DMS53 treated with DMSO at 0.1 percent for 48 hours (cell line): ENCODE results near the gene NPAS1.
A peak's percentile ranks its signal among the peaks of the same experiment; 100 is the strongest.
"Not testable (repeated sequence)": the region's sequence is repeated elsewhere in the genome, so short reads cannot be mapped to it uniquely, and the experiment has no call there.

Experiments used
- DNase-seq: peaks from one replicate; lab custom pipeline; 2025; ENCODE audit not compliant: unreplicated experiment; lab: John Stamatoyannopoulos, UW

The NPAS1 gene

DNA sequence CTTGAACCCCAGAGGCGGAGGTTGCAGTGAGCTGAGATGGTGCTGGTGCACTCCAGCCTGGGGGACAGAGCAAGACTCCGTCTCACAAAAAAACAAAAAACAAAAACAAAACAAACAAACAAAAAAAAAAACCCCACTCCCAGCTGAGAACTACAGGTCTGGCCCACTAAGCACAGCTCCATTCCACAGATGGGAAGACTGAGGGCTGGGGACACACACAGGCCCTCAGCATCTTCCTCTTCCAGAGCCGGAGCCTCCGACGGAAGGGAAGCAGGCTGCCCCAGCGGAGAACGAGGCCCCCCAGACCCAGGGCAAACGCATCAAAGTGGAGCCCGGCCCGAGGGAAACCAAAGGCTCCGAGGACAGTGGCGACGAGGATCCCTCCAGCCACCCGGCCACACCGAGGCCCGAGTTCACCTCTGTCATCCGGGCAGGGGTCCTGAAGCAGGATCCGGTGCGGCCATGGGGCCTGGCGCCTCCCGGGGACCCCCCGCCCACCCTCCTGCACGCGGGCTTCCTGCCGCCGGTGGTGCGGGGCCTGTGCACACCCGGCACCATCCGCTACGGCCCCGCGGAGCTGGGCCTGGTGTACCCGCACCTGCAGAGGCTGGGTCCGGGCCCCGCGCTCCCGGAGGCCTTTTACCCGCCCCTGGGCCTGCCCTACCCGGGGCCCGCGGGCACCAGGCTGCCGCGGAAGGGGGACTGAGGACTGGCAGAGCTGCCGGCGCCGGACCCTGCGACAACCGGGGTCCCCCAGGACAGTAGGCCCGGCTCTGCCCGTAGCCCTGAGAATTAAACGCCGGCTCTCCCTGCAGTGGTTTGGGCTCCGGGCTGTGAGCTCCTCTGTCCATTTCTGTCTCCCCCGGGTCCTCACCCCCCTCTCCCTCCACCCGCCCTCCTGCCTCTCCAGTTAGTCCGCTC, 25.6 kb downstream of the NPAS1 start:
- no peak for DNase-seq

DNA sequence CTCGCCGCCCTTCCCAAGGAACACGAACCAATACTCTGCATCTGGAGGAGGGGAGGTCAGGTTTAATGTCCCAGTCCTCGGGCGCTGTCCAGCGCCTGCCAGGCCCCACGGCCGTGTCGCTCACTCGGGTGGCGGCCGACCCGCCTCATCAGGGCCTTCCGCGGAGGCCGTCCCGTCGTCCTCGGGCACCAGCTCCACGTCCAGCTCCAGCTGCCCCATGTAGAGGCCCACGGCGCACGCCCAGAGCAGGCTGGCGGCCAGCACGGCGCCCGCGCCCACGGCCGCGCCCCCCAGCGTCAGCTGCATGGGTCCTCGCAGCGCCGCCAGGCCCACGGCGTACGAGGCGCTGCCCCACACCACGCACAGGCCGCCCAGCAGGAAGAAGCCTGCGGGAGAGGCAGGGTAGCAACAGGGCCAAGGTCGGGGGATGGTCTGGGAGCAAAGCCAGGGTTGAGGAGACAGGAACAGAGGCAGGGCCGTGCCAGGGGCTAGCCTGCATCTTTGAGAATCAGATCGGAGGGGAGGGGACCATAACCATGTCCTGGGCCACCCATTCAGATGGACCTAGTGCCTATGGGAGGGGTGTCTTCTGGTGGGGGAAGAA, 26.3 kb downstream of the NPAS1 start:
- no peak for DNase-seq

DNA sequence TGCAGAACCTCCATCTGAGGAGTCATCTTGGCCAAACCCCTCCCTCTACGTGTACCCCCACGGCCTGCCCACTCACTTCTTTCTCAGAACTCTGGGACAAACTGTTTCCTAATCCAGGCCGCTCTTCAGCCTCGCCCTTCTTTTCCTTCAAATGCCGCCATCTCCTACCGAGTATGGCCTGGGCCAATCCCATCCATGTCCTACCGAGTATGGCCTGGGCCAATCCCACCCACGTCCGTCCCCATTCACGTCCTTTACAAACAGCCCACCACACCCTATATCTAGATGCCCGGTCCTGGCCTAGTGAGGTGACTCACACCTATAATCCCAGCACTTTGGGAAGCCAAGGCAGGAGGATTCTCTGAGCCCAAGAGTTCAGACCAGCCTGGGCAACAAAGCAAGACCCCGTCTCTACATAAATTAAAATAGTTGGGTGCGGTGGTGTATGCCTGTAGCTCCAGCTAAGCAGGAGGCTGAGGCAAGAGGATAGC, 27.7 kb downstream of the NPAS1 start:
- DNase-seq, result no peak

DNA sequence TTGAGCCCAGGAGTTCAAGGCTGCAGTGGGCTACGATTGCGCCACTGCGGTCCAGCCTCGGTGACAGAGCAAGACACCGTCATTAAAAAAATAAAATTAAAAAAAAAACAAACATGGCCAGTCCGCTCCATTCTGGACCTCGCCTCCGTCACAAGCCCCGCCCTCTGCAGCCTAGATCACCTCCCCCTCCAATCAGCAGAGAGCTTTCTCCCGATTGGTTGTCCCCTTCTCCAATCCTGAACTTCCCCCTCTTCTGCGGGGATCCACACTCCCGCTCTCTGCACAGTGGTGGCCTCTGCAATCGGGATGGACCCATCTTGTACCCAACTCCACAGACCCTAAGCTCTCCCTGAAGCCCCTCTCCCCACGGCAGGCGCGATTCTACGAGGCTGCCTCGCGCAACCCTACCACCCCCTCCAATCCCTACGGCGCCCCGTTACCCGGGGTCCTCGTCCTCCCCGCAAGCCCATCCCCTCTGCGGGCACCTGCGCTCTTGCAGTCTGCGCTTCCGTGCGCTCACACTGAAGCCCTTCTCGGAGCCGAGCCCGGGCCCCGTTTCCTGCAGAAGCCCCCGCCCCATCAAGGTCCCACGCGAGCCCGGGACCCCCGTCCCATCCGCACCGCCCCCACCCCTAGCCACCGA, 28.2 kb downstream of the NPAS1 start:
- peak; percentile 69 for DNase-seq

DNA sequence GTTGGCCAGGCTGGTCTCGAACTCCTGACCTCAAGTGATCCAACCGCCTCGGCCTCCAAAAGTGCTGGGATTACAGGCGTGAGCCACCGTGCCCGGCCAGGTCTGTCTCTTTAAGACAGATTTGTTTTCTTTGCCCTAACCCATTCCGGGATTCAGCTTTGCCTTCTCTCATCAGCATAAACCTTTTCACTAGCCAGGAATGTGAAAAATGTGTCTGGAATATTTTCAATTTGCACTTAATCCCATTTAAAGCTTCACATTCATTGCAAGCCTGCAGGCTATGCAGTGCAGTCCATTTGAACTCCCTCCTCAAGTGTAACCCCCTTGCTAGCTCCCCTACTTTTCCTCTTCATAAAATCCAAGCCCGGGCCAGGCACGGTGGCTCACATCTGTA, 29.7 kb downstream of the NPAS1 start:
- DNase-seq, result no peak

DNA sequence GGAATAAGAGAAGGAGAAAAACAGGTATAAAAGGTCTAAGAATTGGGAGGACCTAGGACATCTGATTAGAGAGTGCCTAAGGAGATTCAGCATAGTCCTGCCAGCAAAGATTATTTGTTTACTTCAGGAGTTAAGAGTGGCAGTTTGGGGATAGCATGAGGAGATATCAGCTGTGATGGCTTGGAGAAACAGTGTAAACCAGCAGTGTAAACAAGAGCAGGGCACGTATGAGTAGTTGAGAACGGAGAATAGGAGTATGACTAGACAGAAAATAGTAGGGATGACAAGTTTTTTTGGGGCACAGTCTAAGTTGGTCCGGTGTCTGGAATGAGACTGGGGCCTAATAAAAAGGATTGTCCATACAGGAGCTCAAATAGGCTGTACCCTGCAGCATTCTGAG, 30.9 kb downstream of the NPAS1 start:
- DNase-seq, result not testable (repeated sequence)

DNA sequence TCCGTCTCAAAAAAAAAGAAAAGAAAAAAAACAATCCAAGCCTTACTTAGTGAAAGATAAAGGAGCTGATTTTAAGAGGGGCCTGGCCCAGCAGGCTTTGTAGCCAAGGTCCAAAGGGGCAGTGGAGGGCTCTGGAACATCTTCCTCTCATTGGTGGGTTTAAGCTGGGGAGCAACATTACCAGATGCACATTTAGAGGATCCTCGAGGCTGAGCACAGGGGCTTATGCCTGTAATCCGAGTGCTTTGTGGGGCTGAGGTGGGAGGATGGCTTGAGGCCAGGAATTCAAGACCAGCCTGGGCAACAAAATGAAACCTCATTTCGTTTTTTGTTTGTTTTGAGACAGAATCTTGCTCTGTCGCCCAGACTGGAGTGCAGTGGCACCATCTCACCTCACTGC, 36.8 kb downstream of the NPAS1 start:
- no peak for DNase-seq

DNA sequence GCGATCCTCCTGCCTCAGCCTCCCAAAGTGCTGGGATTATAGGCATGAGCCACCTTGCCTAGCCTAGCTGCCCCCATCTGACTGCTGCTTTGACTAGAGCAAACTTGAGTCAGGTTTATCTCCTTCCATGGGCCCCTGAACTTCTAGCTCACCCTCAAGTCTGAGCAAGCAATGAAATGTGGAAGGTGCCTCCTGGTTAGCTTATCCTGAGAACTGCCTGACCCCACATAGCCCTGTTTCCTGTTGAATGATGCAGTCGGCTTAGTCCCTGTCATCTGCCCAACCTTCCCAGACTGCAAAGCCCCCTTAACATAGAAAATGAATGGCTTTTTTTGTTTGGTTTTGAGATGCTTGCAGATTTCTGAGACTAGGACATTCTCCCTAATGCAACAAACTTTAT, 37.7 kb downstream of the NPAS1 start:
- no peak for DNase-seq

DNA sequence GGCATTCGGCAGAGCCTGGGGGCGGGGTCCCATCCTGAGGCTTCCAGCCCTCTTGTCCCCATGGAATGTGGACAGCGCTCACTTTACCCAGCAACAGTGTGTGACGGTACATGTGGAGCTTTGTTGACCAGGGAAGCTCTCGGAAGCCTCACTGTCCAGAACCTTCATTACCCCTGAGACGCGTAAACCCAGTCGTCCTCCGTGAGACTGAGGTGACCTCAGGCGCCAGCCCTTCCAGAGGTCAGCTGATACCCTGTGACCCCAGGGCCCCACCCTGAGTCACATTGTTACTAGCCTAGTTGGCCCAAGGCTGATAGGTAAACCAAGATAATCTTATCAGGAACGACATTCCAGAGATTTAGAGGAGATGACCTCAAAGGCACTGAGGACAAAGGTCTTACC, 39.0 kb downstream of the NPAS1 start:
- no peak for DNase-seq

DNA sequence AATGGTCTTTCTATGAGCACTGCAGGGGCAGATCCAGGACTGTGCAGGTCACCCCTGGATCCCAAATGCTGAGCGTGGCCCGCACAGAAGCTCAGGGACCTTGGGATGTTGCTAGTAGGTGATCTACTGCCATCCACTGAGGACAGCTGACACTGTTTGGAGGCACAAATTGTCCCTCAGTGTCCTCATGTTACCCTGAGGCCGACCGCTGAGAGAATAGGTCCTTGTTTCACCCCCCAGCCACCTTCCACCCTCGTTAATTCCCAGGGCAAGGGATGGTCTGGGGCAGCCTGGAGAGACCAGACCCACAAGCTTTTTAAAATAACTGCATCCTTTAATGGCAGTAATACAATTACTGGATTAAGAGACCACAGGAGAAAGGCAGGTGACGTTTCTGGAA, 44.2 kb downstream of the NPAS1 start:
- DNase-seq, result no peak

DNA sequence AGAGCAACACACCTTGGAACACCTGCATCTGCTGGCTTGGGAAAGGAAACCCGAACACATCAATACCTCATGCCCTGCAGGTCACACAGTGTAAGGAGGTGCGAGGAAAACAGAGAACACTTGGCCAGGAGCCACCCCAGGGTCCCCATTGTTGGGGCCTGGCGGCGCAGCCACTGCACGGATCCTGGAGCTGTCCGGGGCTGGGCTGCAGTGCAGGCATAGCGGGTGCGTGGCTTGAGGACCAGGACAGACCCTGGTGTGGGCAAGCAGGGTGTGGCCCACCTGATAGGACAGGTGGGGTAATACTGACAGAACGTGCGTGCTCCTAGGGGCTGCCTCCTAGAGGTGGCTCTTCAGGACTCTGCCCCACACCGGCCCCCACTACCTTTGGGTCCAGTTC, 45.6 kb downstream of the NPAS1 start:
- no peak for DNase-seq

DNA sequence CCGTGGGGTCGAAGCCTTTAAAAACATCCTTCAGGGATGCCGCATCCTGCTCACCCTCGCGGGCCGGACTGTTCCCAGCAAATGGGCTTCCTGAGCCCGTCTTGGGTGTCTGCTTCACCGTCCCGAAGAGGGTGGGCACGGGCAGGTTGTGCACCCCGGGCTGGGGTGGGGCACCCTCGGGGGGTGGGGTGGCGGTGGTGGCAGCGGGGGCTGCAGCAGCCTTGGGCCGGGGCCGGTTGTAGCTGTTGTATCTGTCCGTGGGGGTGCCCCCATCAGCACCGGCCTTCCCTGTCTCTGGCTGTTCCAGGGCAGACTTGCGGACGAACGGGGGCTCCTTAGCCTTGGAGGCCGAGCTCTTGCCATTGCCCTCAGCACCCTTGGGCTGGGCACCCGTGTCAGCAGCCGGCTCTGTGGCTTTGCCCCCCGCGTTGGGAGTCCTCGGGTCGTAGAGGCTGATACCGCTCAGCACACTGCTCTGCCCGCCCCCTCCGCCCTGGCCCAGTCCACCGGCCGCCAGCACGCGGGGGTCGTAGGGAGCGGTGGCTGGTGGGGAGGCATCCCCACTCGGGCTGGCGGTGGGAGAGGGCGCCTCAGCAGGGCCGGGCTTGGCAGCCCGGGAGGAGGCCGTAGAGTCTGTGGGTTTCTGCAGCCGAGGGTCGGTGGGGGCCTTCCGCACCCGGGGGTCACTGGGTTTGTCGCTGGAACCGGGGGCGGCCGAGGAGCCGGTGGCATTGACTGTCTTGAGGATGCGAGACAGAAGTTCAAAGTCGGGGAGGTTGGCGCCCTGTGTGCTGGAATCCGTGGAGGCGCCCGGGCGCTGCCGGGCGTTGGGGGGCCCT, 47.0 kb downstream of the NPAS1 start:
- DNase-seq, result no peak

DNA sequence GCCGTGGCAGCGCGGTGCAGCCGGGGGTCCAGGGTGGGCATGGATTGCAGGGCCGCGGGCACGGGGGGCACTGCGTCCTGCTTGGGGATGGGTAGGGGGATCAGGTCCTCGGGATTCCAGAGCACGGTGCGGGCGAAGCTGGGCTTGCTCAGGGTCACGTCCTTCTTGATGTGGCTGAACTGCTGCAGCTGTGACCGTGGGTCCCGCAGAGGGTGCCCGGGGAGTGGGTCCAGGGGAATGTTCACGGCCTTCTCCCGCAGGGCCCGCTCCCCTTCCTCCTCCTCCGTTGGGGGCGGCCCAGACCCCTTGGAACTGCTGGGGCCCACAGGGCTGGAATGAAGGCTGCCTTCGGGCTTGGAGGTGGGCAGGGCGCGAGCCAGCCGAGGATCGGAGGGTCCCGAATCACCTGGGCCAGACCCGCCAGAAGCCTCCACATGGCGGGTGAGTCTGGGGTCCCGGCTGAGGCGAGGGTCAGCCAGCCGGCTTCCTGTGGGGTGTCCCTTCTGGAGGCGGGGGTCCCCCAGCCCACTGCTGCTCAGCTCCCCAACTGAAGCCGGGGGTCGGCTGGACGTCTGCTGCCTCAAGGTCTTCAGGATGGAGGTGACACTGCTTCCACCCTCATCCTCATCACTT, 47.7 kb downstream of the NPAS1 start:
- no peak for DNase-seq

DNA sequence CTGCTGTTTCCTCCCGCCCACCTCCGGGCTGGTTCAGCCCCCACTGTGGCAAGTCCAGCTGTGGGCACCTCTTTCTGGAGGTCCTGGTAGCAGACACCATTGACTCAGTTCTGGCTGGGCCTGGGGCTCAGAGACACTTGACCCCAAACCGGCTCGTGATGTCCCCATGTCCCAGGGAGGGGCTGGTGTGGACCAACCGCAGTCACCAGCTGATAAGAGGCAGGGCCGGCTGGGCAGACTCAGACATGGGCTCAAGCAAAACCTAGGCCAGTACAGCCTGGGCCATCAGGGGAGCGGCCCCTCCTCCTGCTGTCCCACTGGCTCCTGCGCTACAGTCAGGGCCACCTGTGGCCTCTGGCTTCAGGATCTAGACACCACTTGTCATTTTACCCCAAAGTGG, 48.6 kb downstream of the NPAS1 start:
- no peak for DNase-seq

DNA sequence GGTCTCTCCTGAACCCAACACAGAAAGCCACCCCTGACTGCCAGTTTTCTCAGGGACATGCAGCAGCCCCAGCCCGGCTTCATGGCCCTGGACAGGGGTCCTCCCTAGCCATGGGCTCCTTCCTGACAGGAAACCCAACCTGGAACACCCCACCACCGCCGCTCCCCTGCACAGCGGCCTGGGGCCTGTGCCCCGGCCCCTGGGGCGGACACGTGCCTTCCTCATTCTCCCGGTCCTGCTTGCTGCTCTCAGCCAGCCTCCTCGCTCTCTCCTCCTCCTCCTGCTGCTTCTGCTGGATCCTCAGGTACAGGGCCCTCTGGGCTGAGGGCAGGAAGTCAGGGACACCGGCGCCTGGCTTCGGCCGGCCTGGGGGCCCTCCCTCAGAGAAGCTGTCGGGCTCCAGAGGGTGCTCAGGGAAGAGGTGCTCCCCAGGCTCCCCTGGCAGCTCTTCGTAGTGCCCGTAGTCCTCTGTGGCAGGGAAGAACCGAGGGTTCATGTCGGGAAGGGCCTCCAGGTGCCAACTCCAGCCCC, 49.3 kb downstream of the NPAS1 start:
- no peak for DNase-seq

DNA sequence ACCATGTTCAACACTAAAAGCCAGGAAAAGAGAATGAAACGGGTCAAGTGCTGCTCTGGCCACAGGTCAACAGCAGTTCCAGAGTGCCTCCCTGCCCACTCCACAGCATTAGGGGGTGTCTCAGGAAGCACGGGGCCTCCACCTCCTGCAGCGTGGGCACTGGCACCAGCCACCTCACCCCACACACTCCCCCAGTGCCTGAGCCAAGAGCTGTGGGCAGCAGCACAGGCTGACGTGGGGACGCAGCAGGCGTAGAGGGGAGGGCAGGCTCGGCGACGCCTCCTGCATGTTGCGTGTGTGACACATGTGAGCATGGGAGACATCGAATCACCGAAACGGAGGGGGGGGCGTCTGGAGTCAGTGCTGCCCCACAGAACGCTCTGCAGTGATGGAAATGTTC, 50.2 kb downstream of the NPAS1 start:
- no peak for DNase-seq

DNA sequence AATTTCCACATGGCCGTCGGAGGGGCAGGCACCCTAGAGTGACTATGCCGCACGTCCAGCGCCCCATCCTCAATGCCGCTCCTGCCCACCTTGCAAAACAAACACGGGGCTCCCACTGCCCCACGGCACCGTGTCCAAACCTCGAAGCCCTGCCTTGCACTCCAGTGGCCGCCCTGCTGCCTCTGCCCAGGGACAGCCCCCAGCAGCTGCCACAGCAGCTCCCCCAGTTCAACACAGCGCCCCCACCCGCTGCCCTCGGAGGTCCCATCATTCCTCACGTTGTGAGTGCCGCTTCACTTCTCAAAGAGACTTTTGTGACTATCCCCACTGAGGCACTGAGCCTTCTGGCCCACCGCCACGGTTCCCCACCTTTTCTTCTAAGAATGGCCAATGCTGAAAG, 51.1 kb downstream of the NPAS1 start:
- DNase-seq, result no peak

DNA sequence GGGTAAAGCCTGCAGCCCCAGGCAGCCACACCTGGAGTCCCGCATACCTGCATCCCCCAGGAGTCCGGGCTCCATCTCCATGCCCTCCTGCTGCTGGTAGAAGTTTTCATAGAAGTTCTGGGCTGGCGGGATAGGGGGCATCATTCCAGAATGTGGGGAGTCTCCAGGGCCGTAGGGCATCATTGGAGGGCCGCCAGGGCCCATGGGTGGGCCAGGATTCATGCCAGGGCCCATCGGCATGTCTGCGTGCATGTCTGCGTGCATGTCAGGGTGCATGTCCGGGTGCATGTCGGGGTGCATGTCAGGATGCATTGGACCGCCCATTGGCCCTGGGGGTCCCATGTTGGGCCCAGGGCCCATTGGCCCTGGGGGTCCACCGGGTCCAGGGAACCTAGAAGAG, 52.1 kb downstream of the NPAS1 start:
- DNase-seq, result no peak

DNA sequence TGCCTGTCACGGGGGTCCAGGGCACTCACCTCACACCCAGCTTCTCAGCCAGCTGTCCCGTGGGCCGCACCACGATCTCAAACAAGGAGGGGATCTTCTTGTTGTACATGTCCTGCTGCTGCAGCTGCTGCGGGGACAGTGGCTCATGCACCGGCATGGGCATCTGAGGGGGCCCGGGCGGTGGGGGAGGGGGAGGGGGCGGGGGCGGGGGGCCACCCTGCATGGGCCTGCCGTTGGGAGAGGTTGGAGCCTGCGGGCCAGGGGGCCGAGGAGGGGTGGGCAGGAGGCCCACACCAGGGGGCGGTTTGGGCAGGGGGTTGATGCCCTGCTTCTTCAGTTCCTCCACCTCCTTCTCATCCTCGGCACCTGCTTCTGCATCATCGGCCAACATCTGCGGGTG, 52.7 kb downstream of the NPAS1 start:
- no peak for DNase-seq

DNA sequence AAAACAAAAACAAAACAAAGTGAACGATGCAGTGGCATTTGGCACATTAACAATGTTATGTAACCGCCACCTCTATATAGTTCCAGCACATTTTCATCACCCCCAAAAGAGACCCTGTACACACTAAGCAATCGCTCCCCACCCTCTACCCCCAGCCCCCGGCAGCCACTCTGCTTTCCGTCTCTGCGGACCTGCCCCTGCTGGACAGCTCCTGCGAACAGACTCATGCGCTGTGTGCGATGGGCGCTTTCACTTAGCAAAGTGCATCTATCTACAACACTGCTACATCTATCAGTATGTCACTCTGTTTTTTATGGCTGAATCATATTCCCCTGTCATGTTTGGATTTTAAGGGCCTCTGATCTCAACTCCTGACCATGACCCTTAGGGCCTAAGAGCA, 53.9 kb downstream of the NPAS1 start:
- no peak for DNase-seq
